Activated CD8-positive, alpha-beta T cell treated with anti-CD3 and anti-CD28 coated beads for 36 hours (primary cell): Measurements from ENCODE around the gene EME1. TPM values are rescaled to one million over a fixed set of nuclear protein-coding genes. Genes with fewer than 3 reads are reported as not detected.

ENCODE experiments used
- ATAC-seq: fragments of 200-7000 bp; cut with Tn5 transposase; one replicate; pipeline ENCODE4 v1.10.0; 2021; ENCODE audit warnings: mild to moderate bottlenecking, moderate library complexity
- CTCF ChIA-PET: fragments of 350-600 bp; sonication (Branson Sonifier 250); formaldehyde crosslinking; loops from one replicate; lab custom pipeline; 2021; ENCODE audit warnings: antibody characterized with exemption; lab: Charles Lee
- POLR2A ChIA-PET: fragments of 350-600 bp; sonication (Branson Sonifier 250); formaldehyde crosslinking; loops from one replicate; lab custom pipeline; 2021; ENCODE audit warnings: antibody characterized with exemption; lab: Charles Lee
- DNase-seq: peaks from one replicate; pipeline ENCODE4 v3.0.0-alpha.2; 2020
- H3K27ac Mint-ChIP-seq: one replicate; pipeline ENCODE4 v1.8.0; 2021; ENCODE audit warnings: mild to moderate bottlenecking, mixed read lengths
- H3K27me3 Mint-ChIP-seq: one replicate; pipeline ENCODE4 v1.8.0; 2021; ENCODE audit warnings: mixed read lengths
- H3K36me3 Mint-ChIP-seq: one replicate; pipeline ENCODE4 v1.8.0; 2021; ENCODE audit warnings: low read depth, mixed read lengths
- H3K4me1 Mint-ChIP-seq: one replicate; pipeline ENCODE4 v1.8.0; 2021; ENCODE audit warnings: low read depth, mixed read lengths
- H3K4me3 Mint-ChIP-seq: one replicate; pipeline ENCODE4 v1.8.0; 2021; ENCODE audit warnings: mild to moderate bottlenecking, moderate library complexity, mixed read lengths
- H3K9me3 Mint-ChIP-seq: one replicate; pipeline ENCODE4 v1.8.0; 2021; ENCODE audit warnings: mixed read lengths
- CTCF ChIP-seq: fragments of 200-600 bp; IDR thresholded peaks from one replicate; pipeline ENCODE4 v1.8.0; 2022; ENCODE audit warnings: antibody characterized with exemption, mild to moderate bottlenecking
- intact Hi-C: fragments of 100-400 bp; cut with micrococcal nuclease; formaldehyde crosslinking; loops from one replicate; pipeline ENCODE4 v1.10.0; 2022
- total RNA-seq, 2 experiments: library from RNA; stranded (reverse); gene quantifications; one replicate each; pipeline ENCODE4 v1.2.3, GENCODE V29; 2021

EME1 gene
- total RNA-seq, 2 experiments from 2014 or later, result 48.0 to 48.6 TPM

DNA sequence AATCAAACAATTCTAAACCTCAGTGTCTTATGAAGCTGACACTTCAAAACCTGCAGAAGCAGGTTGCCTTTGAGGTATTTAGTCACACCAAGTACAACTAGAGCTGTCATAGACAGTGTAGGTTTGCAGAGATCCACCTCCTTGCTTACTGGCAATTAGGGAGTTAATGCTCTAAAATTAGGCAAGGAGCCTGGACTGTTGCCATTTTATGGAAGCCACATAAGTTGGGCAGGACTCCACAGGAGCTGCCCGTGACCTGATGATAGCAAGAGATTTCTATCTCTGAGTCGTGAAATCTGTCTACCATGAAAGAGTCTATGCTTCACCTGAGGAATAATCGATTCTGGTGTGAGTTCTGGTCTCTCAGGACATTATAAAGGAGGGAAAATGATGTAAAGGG lies 8.9 kb downstream of the EME1 start:
- H3K4me1 Mint-ChIP-seq, result no peaks in the 10 kb centered on the region
- POLR2A ChIA-PET, result interaction anchor here (0.5 to 4.7 kb wide), 9 partner anchors 8 to 97 kb away, joined by 3 to 34 read pairs (median 4); partner anchors contain the start of genes EME1, LRRC59, MRPL27 and RSAD1

DNA sequence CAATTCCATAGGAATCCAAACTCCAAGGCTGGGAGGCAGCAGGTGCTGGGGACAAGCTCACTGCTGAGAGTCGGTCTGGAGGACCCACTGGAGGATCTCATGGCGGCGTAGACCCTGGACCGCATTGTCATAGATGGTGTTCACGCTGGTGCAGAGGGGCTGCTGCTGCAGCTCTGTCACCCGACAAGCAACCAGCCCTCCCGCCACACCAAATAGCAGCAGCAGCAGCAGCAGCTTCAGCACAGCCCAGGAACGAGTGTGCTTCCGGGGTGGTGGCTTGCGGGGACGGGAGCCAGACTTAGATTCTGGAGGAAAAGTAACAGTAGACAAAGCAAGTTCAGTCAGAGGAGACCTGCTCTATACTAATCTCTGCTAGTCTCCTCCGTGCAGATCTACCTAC lies 9.9 kb downstream of the EME1 start:
- Mint-ChIP-seq H3K4me3 (no peak overlapping the region), H3K9me3 (no peaks in the 10 kb centered on the region), H3K4me1 (no peaks in the 10 kb centered on the region), H3K36me3 (peaks cover 63% of the 10 kb centered on the region), H3K27ac (no peak overlapping the region), H3K27me3 (no peaks in the 10 kb centered on the region)
- intact Hi-C loops, result no loop called here
- TF ChIP-seq CTCF, result no peak
- DNase-seq (no peak), ATAC-seq (no peak)
- ChIA-PET POLR2A (interaction anchor here (1.8 to 4.7 kb wide), 3 partner anchors 9 to 96 kb away, joined by 4 to 34 read pairs (median 22); partner anchors contain the start of genes EME1, LRRC59, MRPL27 and RSAD1), CTCF (interaction anchor here (3.5 kb wide), 1 partner anchor 14 kb away, joined by 22 read pairs; the partner anchor contains the start of gene LRRC59)

More for the DNA sequence above, 8.9 kb downstream of the EME1 start:
- TF ChIP-seq CTCF, result no peak
- Mint-ChIP-seq H3K9me3 (no peaks in the 10 kb centered on the region), H3K4me3 (no peak overlapping the region), H3K27ac (no peak overlapping the region), H3K27me3 (no peaks in the 10 kb centered on the region), H3K36me3 (peaks cover 55% of the 10 kb centered on the region)
- ATAC-seq (no peak), DNase-seq (no peak)
- CTCF ChIA-PET, result interaction anchor here (1.1 to 3.5 kb wide), 3 partner anchors 9 to 20 kb away, joined by 4 to 22 read pairs (median 13); partner anchors contain the start of gene LRRC59
- intact Hi-C loops, result no loop called here

- H3K27me3 Mint-ChIP-seq, result no peaks in the 10 kb centered on the region
- no peak overlapping the region for H3K4me3 Mint-ChIP-seq
- peaks cover 60% of the 10 kb centered on the region for H3K36me3 Mint-ChIP-seq
- ChIA-PET POLR2A (interaction anchor here (0.6 to 4.4 kb wide), 5 partner anchors 10 to 24 kb away, joined by 3 to 22 read pairs (median 5); partner anchors contain the start of gene LRRC59), CTCF (interaction anchor here (2.2 kb wide), 1 partner anchor 11 kb away, joined by 17 read pairs; the partner anchor contains the start of gene LRRC59)
- DNase-seq, result no peak
- ATAC-seq, result no peak
- intact Hi-C loops, result no loop called here
- no peaks in the 10 kb centered on the region for H3K4me1 Mint-ChIP-seq
- TF ChIP-seq CTCF, result no peak
- H3K9me3 Mint-ChIP-seq, result no peaks in the 10 kb centered on the region
- no peak overlapping the region for H3K27ac Mint-ChIP-seq
These were observed 13.5 kb downstream of the EME1 start for GRCh38 chr17:50386510-50386909.

- no peak for TF ChIP-seq CTCF
- intact Hi-C loops, result no loop called here
- Mint-ChIP-seq H3K27ac (no peak overlapping the region), H3K9me3 (no peaks in the 10 kb centered on the region), H3K4me1 (peaks cover 4% of the 10 kb centered on the region), H3K27me3 (no peaks in the 10 kb centered on the region), H3K36me3 (peaks cover 66% of the 10 kb centered on the region), H3K4me3 (no peak overlapping the region)
- DNase-seq (no peak), ATAC-seq (no peak)
- CTCF ChIA-PET, result interaction anchor here (1.4 to 5.4 kb wide), 2 partner anchors 9 to 27 kb away, joined by 11 to 23 read pairs; partner anchors contain the start of gene LRRC59
- POLR2A ChIA-PET, result interaction anchor here (0.6 to 2.3 kb wide), 5 partner anchors 8 to 62 kb away, joined by 3 to 7 read pairs (median 3); no protein-coding TSS in a partner anchor
These were observed 15.7 kb downstream of the EME1 start for GRCh38 chr17:50388728-50389127.

GRCh38 chr17:50389534-50389933 lies 16.5 kb downstream of the EME1 start:
- ATAC-seq (no peak), DNase-seq (no peak)
- peaks cover 8% of the 10 kb centered on the region for H3K4me1 Mint-ChIP-seq
- H3K27me3 Mint-ChIP-seq, result no peaks in the 10 kb centered on the region
- peaks cover 68% of the 10 kb centered on the region for H3K36me3 Mint-ChIP-seq
- ChIA-PET POLR2A (interaction anchor here (0.8 to 2.3 kb wide), 2 partner anchors 8 to 17 kb away, joined by 3 to 7 read pairs; no protein-coding TSS in a partner anchor), CTCF (interaction anchor here (1.4 to 5.4 kb wide), 2 partner anchors 8 to 28 kb away, joined by 11 to 23 read pairs; partner anchors contain the start of gene LRRC59)
- no peak overlapping the region for H3K4me3 Mint-ChIP-seq
- intact Hi-C loops, result no loop called here
- no peaks in the 10 kb centered on the region for H3K9me3 Mint-ChIP-seq
- TF ChIP-seq CTCF, result no peak
- no peak overlapping the region for H3K27ac Mint-ChIP-seq
